ENCODE results near the gene KSR2. TPM values are rescaled to one million over a fixed set of nuclear protein-coding genes. Genes with fewer than 3 reads are reported as not detected.
"Not testable (repeated sequence)": the region's sequence is repeated elsewhere in the genome, so short reads cannot be mapped to it uniquely, and the experiment has no call there.

KSR2 gene
- total RNA-seq, 2 donors from 2014 or later: 1.2 to 1.3 TPM

GRCh38 chr12:117901631-117902030 is 67.2 kb downstream of the KSR2 start:
- Histone ChIP-seq H3K9ac (ENCODE audit: low read depth in 2 of 2, low read length in 2 of 2) (no peak overlapping the region), H3K36me3 (no peaks in the 10 kb centered on the region), H3K9me3 (no peaks in the 10 kb centered on the region), H3K27ac (no peak overlapping the region), H3K4me1 (no peaks in the 10 kb centered on the region), H3K4me3 (no peak overlapping the region), H3K27me3 (no peaks in the 10 kb centered on the region)
- intact Hi-C loops (cut with DNase I): no loop called here
- DNase-seq: peak; percentile 22
- TF ChIP-seq, protein P1, sequence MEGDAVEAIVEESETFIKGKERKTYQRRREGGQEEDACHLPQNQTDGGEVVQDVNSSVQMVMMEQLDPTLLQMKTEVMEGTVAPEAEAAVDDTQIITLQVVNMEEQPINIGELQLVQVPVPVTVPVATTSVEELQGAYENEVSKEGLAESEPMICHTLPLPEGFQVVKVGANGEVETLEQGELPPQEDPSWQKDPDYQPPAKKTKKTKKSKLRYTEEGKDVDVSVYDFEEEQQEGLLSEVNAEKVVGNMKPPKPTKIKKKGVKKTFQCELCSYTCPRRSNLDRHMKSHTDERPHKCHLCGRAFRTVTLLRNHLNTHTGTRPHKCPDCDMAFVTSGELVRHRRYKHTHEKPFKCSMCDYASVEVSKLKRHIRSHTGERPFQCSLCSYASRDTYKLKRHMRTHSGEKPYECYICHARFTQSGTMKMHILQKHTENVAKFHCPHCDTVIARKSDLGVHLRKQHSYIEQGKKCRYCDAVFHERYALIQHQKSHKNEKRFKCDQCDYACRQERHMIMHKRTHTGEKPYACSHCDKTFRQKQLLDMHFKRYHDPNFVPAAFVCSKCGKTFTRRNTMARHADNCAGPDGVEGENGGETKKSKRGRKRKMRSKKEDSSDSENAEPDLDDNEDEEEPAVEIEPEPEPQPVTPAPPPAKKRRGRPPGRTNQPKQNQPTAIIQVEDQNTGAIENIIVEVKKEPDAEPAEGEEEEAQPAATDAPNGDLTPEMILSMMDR (IDR thresholded peaks at IDR 0.05): no peak

DNA sequence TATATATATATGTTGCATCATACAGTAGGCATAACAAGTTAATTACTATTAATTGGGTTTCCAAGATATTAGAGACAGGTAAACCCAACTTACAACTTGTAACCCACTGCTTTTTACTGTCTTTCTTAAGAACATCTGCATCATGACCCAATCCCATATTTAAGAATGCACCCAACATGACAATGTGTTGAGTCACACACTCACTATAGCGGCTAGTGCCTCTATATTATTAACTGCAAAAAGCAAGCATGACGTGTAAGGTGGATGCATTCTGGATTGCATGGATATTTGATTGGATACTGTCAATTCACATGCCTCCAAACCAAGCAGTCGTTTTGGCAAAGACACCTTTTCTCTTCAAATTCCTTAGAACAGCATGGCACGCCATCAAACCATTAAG is 68.2 kb downstream of the KSR2 start:
- intact Hi-C loops (cut with DNase I): no loop called here
- no peaks in the 10 kb centered on the region for H3K27me3 ChIP-seq
- DNase-seq: no peak
- H3K9me3 ChIP-seq: no peaks in the 10 kb centered on the region
- H3K36me3 ChIP-seq: no peaks in the 10 kb centered on the region
- H3K27ac ChIP-seq: no peak overlapping the region
- TF ChIP-seq, protein P1 (IDR thresholded peaks at IDR 0.05): no peak
- H3K4me1 ChIP-seq: no peaks in the 10 kb centered on the region
- no peak overlapping the region for H3K9ac ChIP-seq (ENCODE audit: low read depth in 2 of 2, low read length in 2 of 2)
- no peak overlapping the region for H3K4me3 ChIP-seq

DNA sequence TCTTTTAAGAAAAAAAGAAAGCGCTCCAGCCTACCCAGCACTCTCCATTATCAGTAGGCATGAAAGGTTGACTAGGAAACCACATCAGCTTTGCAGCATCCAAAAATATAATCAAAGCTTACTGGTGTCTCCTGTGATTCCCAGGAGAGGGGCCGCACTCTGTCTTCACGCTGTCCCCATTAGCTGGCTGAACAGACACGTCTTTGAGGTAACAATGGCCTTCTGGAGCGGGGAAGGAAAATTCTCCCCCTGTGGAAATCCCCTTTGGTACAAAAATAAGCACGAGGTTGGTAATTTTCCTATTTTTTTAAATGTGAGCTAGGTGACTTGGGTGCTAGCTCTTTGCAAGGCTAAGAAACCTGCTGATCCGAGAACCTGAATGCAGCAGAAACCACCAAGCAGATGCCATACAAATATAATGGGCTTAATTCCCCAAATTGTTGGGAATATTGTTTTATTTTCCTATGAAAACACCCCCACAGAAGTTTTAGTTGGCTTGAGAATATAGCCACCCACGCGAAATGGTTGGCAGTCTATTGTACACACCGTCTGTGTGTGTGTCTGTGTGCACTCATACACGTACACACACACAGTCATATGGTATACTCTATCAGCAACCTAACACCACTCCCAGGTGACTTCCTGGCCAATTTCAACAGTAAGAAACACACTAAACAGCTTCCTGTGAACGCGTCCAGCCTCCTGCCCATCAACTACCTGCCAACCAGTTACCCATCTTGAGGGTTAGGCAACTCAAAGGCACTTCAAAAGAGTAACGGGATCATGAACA is 71.2 kb downstream of the KSR2 start:
- Histone ChIP-seq H3K36me3 (no peaks in the 10 kb centered on the region), H3K27me3 (no peaks in the 10 kb centered on the region), H3K4me1 (no peaks in the 10 kb centered on the region), H3K9me3 (no peaks in the 10 kb centered on the region), H3K9ac (ENCODE audit: low read depth in 2 of 2, low read length in 2 of 2) (no peak overlapping the region), H3K4me3 (no peak overlapping the region), H3K27ac (no peak overlapping the region)
- TF ChIP-seq, protein P1 (IDR thresholded peaks at IDR 0.05): no peak
- DNase-seq: no peak
- intact Hi-C loops (cut with DNase I): no loop called here

DNA sequence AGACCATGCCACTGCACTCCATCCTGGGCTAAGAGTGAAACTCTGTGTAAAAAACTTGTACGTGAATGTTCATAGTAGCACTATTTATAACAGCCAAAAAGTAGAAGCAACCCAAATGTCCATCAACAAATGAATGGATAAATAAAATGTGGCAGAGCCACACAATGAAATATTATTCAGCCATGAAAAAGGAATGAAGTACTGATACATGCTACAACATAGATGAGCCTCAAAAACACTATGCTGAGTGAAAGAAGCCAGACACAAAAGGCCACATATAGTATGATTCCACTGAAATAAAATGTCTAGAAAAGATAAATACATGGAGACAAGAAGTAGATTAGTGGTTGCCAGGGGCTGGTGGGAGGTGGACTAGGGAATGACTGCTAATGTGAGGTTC is 72.8 kb downstream of the KSR2 start:
- no peaks in the 10 kb centered on the region for H3K9me3 ChIP-seq
- no peak overlapping the region for H3K27ac ChIP-seq
- TF ChIP-seq, protein P1 (IDR thresholded peaks at IDR 0.05): no peak
- DNase-seq: no peak
- no peak overlapping the region for H3K9ac ChIP-seq (ENCODE audit: low read depth in 2 of 2, low read length in 2 of 2)
- H3K27me3 ChIP-seq: no peaks in the 10 kb centered on the region
- no peaks in the 10 kb centered on the region for H3K4me1 ChIP-seq
- H3K4me3 ChIP-seq: no peak overlapping the region
- H3K36me3 ChIP-seq: no peaks in the 10 kb centered on the region
- intact Hi-C loops (cut with DNase I): no loop called here

DNA sequence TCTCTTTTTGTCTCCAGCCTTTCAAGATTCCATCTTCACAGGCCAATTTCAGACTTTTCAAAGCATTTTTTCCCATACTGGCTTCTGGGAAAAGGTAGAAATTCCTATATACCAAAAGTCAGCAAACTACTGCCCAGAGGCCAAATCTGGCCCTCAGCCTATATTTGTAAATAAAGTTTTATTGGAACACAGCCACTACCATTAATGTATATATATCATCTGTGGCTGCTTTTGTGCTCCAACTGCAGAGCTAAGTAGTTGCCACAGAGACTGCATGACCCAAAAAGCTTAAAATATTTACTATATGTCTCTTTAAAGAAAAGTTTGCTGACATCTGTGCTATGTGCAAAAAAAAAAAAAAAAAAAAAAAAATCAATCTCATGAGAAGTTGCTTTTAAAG is 76.3 kb downstream of the KSR2 start:
- Histone ChIP-seq H3K4me1 (no peaks in the 10 kb centered on the region), H3K9ac (ENCODE audit: low read depth in 2 of 2, low read length in 2 of 2) (no peak overlapping the region), H3K36me3 (no peaks in the 10 kb centered on the region), H3K27me3 (no peaks in the 10 kb centered on the region), H3K9me3 (no peaks in the 10 kb centered on the region), H3K4me3 (no peak overlapping the region), H3K27ac (no peak overlapping the region)
- TF ChIP-seq, protein P1 (IDR thresholded peaks at IDR 0.05): no peak
- intact Hi-C loops (cut with DNase I): no loop called here
- DNase-seq: no peak

DNA sequence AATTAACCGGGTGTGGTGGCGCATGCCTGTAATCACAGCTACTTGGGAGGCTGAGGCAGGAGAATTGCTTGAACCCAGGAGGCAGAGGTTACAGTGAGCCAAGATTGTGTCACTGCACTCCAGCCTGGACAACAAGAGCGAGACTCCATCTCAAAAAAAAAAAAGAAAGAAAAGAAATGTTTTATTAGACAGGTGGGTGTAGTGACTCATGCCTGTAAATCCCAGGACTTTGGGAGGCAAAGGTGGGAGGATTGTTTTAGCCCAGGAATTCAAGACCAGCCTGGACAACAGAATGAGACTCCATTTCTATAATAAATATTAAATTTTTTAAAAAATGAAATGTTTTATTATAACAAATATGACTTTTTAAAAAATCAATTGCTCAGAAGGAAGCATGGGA is 77.5 kb downstream of the KSR2 start:
- H3K27ac ChIP-seq; H3K9ac ChIP-seq (ENCODE audit: low read depth in 2 of 2, low read length in 2 of 2); intact Hi-C loops (cut with DNase I): not testable (repeated sequence)

More for the DNA sequence above, 77.5 kb downstream of the KSR2 start:
- DNase-seq, H3K4me3 ChIP-seq, H3K9me3 ChIP-seq, H3K36me3 ChIP-seq, H3K27me3 ChIP-seq, H3K4me1 ChIP-seq: not testable (repeated sequence)

Measured in colonic mucosa (tissue), 4 donors.